ENCODE results near the gene XCL2. TPM values are rescaled to one million over a fixed set of nuclear protein-coding genes. Genes with fewer than 3 reads are reported as not detected.
"Not testable (repeated sequence)": the region's sequence is repeated elsewhere in the genome, so short reads cannot be mapped to it uniquely, and the experiment has no call there.

Gene XCL2
- total RNA-seq, 1 donor from 2014 or later, result 0.64 TPM

DNA sequence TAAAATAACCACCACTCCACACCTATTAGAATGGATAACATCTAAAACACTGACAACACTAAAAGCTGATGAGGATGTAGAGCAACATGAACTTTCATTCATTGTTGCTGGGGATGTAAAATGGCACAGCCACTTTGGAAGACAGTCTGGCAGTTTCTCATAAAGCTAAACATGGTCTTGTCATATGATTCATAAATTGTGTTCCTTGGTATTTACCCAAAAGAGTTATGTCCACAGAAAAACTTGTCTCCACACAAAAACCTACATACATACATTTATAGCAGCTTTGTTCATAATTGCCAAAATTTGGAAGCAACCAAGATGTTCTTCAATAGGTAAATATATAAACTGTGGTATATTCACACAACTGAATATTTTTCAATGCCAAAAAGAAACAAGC, 16.6 kb upstream of the XCL2 start:
- no peak for DNase-seq (ENCODE audit: low spot score)

DNA sequence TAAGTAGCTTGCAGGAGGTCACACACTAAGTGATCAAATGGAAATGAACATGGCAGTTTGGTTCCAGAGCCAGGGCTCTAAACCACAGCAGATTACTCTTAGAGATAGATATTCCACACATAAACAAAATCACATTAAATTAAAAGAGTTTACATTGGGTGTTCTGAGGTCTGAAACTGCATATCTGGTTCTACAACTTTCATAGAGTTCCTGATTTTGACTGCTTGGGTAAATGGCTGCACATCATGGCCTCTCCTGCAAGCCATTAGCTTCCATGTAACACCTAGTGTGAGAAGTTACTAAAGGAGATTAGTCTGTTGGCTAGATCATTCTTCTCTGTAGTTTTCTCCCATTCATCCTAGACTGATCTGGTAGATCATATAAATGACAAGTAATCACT, 12.8 kb upstream of the XCL2 start:
- DNase-seq (ENCODE audit: low spot score), result no peak

DNA sequence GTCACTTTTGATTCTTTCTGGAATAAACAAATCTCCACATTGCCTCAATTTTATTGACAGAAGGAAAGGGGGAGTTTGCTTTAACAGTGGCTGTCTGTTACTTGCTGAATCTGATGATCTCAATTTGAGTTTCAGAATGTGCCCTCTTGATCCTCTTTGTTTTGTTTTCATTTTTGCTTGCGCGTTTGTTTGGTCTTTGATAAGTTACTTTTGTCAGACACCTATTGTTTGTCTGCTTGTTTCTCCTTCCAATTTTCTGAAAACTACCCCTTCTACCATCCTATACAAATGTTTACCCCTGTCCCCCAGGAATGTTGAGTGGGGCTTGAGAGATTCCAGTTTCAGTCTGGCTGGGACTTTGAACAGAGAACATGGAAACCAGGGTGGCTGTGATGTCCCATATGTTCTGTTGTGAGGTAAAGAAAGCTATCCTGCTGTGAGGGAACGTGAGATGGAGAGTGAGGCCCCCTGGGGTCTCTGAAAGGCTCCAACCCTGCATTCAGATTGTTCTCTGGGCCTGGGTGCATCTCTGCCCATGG, 11.8 kb upstream of the XCL2 start:
- DNase-seq (ENCODE audit: low spot score), result no peak

DNA sequence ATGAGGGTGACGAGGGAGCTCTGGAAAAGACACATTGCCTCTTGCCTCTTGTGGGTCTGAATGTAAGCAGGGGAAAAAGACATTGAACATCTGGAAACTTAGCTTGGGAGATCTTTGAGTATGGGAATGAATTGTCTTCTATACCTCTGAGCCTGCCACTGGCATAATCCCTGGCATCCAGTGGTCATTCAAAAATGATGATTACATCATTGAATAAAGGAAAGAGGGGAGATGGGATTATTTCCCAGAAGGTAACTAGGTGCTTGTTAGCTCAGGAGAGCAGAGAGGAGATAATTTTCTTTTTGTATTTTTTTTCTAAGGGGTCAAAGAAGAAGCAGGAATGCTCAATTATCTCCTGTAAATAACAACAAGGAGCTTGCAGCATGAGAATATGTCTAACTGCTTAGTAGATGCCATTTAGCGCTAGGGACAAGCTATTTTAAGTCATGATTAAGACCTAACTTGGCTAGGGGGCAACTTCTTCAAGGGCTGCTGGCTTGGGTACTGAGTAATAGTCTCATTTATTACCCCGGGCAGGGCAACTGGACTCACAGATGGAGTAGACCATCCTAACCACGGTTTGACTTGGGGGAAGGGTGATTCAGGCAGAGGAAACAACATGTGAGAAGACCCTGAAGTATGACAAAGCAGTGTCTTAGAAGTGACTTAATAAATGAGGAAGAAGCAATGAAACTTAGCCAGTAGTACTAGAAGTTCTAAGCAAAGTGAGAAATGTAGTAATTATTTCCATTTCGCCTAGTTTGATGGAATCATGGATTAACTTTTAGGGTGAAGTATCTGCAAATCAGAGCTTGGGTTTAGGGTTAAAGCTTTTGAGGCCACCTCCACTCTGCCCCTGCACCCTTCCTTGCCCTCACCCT, 11.0 kb upstream of the XCL2 start:
- DNase-seq (ENCODE audit: low spot score), result no peak

DNA sequence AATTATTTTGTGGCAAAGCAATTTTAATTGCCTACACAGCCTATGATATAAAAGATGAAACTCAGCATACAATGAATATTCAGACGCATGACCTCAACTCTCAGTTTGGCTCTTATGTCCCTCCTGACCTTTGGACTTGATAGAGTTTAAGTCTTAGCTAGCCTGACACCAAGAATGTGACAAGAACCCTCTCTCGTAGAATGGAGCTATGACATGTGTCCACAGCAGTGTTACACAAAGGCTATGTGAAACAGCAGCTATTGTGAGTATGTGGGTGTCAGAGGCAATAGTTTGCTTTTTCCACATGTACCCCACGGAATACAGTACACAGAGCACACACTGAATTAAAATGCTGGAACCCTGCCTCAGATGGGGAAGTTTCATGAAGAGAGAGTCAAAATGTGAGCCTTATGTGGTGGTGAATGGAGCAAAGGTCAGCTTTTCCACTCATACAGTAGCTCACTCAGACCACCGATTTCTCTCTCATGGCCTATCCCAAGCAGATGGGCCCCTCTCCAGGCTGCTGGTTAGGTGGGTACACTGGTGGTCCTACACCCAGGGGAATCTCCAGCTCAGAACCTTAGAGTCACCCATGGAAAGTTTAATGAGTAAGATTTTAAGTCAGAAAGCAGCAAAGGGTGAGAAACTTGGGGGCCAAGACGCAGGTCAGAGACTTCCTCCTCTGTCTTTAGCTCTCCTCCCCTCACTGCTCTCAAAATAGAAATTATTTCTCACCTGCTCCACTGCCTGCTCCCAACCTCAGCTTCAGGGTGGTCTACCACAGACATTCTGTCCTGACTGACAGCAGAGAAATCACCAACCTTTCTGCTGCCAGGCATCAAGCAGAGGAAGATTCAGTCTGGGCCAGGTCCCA, 10.1 kb upstream of the XCL2 start:
- DNase-seq (ENCODE audit: low spot score), result no peak

DNA sequence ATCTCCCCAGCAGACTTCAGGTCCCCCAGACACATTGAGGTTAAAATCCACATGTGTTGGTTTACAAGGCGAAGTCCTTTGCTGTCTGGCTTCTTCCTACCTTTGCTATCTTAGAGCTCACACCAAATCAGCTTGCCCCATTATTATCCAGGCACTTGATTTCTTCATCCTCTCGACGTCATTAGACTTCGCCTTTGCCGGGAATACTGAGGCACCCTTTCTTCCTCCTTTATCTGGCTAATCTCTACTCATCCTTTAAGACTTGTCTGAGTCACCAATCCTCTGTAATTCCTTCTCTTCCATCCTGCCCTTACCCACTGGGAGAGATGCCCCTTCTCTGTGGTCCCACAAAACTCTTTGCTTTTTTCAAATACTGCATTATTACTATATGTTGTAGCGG, 9.2 kb upstream of the XCL2 start:
- no peak for DNase-seq (ENCODE audit: low spot score)

DNA sequence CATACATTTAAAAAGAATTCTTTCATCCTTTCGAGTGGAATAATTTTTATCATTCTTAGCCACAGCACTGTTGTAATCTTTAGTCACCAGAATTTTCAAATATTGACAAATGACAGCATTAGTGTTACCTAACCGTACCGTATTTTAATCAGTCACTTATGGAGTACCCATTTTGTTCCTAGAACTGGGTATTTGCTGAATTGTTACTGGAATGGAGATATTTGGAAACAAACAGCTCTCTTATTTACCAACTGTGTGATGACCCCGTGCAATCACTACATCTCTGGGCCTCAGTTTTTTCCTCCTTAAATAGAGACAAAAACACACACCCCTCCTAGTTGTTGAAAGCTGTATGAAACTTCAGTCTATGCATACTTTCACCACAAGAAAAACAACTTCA, 7.9 kb upstream of the XCL2 start:
- no peak for DNase-seq (ENCODE audit: low spot score)

DNA sequence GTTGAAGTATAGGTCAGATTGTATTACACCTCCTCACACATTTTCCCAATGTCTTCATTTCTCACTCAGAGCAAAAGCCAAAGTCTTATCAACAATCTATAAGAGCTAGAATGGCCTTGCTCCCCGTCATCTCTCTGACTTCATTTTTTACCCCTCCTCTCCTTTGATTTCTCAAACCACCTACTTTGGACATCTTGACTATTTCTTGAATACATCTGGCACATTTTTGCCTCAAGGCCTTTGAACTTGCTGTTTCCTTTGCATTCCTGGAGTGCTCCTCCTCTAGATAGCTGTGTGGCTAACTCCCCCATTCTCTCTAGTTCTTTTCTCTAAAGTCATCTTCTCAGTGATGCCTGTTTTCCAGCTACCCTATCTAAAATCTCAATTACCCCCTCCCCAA, 7.2 kb upstream of the XCL2 start:
- DNase-seq (ENCODE audit: low spot score), result no peak

DNA sequence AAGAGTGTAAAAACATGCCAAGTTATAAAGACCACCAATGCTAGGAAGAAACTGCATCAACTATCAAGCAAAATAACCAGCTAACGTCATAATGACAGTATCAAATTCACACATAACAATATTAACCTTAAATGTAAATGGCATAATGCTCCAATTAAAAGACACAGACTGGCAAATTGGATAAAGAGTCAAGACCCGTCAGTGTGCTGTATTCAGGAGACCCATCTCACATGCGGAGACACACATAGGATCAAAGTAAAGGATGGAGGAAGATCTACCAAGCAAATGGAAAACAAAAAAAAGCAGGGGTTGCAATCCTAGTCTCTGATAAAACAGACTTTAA, 2.7 kb upstream of the XCL2 start:
- DNase-seq (ENCODE audit: low spot score), result not testable (repeated sequence)

DNA sequence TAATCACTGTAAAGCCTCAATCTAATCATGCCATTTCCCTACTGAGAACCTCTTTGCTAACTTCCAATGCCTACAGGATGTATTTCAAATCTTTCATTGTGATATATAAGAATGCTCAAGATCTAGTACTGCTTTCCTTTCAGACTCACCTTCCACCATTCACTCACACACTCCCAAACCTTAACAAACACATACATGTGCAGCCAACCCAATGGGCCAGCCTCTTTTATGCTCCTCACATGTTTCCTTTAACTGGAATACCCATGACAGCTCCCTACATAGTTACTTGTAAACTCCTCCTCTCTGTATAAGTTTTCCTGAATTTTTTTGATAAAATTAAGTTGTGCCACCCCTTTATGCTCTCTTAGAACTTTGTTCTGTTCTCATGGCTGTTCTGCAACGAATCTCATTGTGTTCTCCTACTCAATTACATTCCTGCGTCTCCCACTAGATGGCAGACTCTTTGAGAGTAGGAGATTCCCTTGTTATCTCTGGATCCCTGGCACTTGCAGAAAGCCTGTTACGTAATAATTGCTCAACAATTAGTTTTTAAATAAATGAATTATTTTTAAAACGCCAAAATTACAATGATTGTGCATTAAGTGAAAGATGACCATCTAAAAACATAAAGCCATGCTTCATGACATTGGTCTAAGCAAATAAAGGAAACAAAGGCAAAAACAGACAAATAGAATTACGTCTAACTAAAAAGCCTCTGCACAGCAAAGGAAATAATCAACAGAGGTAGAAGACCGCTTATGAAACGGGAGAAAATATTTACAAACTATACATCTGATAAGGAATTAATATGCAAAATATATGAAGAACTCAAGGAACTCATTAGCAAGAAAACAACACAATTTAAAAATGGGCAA, 2.1 kb upstream of the XCL2 start:
- not testable (repeated sequence) for DNase-seq (ENCODE audit: low spot score)

DNA sequence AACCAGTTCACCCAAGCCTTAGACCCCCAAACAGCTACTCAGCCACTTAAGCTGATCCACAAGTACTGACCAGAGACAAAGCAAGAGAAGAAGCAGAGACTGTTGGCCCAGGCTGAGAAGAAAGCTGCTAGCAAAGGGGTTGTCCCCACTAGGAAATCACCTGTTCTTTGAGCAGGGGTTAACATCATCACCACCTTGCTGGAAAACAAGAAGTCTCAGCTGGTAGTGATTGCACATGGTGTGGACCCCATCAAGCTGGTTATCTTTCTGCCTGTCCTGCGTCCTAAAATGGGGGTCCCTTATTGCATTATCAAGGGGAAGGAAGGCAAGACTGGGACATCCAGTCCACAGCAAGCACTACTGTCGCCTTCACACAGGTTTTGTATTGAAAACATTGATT, 819 bp downstream of the XCL2 start:
- not testable (repeated sequence) for DNase-seq (ENCODE audit: low spot score)

DNA sequence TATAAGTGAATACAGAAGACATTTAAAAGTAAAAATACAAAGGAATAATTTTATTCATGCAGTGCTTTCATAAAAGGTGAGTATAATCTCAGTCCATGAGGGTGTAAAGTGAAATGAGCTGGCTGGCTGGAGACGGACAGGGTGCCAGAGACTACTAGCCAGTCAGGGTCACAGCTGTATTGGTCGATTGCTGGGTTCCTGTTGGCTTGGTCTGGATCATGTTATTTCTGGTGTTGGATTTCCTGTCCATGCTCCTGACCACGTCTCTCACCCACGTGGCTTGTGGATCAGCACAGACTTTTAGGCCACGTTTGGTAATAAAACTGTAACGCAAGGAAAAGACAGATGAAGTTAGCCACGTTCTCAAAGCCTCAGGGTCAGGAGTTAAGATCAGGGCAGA, 3.0 kb downstream of the XCL2 start:
- DNase-seq (ENCODE audit: low spot score), result not testable (repeated sequence)

DNA sequence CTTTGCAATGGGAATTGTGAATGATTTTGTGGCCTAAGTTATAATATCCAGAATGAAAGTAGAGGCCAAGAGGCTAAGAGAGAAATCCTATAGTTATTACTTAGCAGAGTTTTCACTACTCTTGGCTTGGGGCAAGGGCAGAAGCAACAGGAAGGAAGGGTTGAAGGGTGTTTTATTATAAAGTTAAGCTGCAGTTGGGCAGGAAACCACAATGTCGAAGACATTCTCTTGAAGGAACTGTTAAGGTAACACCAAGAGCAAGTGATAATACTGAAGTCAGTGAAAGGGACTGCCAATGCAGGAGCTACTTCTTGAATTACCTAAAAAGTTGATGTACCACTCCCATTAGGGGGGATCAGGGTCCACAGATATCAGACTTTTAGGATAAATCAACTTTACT, 8.3 kb downstream of the XCL2 start:
- no peak for DNase-seq (ENCODE audit: low spot score)

DNA sequence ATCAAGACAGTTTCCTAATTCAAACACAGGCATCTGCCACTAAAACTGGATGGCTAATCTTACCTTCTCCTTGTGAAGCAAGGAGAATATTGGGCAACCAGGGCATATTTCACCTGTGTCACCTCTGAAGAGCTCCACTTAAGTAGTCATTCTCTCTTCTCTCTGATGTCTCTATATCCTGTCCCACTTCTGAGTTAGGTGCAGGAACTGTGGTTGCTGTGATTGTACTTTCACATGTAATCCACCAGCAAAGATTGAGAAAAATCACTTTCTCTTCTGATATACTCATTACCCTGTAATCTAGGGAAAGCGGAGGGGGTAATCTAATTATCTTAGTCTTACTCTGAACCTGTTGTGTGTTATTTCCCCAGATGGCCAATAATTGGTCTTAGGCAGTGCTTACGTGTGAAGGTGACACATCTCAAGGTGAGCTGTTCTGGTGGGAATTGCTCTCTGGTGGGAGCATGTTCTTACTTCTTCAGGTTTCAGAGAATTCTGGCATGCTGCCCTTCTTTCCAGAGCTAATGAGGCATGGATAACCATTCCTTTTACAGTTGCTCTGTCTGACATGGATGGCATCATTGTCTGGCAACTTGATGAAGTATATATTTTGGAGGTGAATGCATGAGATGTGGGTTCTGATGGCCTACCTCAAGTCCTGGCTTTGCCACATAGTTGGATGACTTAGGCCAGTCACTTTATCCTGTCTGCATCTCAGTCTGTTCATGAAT, 12.0 kb downstream of the XCL2 start:
- DNase-seq (ENCODE audit: low spot score), result no peak

DNA sequence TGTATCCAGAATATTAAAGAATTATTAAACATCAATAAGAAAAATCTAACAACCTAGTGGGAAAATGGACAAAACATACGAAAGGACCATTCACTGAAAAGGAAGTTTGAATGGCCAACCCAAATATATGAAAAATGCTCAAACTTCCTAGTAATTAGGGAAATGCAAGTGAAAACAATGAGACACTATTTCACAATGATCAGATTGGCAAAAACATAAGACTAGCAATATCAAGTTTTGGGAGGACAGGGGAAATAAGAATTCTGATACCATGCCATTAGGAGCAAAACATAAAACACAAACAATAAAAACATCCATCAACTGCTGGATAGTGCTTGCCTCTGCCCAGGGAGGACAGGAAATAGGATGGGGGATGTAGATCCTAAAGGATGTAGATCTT, 14.3 kb downstream of the XCL2 start:
- no peak for DNase-seq (ENCODE audit: low spot score)

DNA sequence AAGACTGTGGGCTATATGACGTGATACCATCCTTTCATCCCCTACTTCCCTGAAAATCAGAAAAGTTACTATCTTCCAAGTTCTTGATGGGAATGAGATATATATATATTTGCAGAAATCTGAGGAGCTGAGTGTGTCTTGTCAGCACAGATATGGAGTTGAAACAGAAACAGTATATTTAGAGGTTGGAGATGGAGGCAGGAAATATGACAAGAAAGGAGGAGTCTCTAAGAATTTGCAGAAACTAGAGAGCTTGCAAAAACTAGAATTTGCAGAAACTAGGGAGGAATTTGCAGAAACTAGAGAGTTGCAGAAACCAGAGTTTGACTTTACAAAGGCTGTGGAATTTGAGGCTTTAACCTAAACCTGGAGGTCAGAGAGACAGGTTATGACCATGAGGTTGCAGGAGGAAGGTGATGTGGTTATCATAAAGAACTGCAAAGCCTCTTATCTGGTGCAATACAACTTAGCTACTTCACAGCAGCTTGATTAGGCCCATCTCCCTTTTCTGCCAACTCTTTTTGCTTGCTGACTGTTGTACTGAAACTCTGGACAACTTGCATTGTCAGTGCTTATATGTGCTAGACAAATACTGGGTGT, 22.3 kb downstream of the XCL2 start:
- no peak for DNase-seq (ENCODE audit: low spot score)

DNA sequence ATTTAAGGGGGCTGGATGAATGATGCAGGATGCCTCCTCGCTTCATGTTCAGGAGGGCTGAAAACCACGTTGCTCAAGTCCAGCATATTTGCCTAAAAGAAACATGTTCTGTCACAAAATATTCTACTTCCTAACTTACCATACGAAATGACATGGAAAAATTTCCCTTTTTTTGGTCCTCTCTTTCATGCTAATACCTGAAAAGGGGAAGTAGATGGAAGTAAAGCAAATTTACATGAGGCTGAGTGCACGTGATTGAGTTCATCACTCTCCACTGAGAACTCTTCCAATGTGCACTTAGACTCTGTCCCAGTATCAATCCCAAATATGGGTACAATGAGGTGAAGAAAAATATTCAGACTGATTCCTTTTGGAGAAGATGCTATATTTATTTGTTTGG, 23.0 kb downstream of the XCL2 start:
- no peak for DNase-seq (ENCODE audit: low spot score)

DNA sequence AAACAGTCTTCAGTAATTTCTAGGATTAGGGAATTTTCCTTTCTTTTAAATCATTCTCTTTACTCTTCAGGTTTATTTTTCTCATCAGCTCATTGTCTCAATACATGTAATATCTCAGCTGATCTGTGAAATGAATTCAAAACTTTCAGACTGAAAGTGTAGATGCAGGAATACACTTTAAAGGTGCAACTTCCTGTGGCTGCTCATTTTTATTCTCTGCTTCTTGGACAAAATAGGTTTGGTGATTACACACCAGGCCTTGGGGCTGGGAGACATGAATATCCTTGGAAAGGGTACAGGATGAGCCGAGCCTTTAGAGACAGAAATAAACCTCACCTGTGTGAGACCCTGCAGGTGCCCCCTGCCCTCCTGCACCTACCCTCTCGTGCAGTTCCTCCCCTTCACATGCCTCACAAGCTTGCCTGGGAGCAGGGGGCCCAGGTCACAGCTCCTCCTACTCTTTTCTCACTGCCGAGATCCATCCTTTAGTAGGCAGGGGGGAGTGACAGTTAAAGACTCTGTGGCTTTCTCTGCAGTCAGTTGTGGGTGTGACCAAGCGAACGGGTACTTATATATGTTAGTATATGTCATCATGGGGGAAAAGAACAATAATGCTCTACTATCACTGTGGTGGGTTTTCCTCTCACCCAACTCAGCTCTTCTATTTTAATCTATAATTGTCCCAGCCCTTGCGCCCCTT, 23.6 kb downstream of the XCL2 start:
- DNase-seq (ENCODE audit: low spot score), result no peak

DNA sequence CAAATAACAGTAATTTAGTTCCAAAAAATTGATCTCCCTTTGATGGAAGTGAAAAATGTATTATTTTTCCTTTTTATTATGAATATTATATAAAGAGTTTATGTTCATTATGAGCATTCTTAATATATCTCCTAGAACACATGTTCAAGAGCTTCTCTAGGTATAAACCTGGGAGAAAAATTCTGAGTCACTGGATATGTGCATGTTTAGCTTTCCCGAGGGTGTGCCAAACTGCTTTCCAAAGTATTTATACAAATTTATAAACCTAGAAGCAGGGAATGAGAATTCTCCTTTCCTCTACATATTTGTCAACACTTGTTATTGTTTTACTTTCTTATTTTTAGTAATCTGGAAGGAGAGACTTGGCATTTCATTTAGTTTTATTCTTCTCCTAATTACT, 25.0 kb downstream of the XCL2 start:
- DNase-seq (ENCODE audit: low spot score), result no peak

All from mesenteric fat pad (tissue), 1 donor.